ENCODE data around the gene SPIRE1.
"Not testable (repeated sequence)": the region's sequence is repeated elsewhere in the genome, so short reads cannot be mapped to it uniquely, and the experiment has no call there.

SPIRE1 gene

DNA sequence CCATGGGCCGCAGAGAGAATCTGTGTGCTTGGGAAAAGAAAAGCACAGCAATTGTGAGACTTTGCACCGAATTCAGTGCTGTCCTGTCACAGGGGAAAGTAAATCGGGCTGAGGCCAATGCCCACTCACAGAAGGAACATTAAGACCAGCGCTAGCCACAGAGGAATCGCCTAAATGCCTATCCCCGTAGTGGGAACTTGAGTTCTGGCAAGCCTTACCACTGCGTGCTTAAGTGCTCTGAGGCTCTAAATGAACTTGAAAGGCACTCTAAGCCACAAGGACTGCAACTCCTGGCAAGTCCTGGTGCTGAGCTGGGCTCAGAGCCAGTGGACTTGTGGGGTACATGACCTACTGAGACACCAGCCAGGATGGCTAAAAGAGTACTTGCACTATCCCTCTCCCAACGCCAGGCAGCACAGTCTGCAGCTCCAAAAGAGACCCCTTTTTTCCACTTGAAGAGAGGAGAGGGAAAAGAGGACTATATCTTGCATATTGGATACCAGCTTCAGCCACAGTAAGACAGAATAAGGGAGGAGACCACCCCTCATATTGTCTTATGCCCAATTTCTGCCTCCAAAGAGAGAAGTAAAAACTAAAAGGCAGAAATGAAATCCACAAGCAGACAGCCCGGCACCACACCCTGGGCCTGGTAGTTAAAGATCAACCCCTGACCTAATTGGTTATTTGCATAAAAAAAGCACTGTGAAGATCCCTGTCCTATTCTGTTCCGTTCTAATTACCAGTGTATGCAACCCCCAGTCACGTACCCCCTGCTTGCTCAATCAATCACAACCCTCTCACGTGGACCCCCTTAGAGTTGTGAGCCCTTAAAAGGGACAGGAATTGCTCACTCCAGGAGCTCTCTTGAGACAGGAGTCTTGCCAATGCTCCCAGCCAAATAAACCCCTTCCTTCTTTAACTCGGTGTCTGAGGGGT, 105.7 kb downstream of the SPIRE1 start:
- not testable (repeated sequence) for DNase-seq

- not testable (repeated sequence) for DNase-seq
These were observed 106.4 kb downstream of the SPIRE1 start for GRCh38 chr18:12551466-12551865.

DNA sequence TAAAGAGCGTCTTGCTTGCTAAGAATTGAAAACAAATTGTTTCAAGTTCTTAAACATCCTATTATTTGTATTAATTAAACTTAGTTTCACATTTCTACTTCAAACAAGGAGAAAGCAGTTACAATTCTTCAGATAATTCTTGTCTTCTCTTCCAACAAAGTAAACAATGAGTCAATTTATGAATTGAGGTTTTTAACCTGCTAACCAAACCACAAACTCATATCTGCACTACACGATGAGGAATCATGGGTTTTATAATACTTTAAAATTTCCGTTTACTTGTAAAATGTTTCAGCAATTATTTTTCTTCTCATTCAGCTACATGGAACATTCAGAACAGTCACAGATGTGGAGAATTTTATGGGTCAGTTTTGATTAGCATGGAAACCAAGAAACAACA, 114.2 kb downstream of the SPIRE1 start:
- DNase-seq = no peak

DNA sequence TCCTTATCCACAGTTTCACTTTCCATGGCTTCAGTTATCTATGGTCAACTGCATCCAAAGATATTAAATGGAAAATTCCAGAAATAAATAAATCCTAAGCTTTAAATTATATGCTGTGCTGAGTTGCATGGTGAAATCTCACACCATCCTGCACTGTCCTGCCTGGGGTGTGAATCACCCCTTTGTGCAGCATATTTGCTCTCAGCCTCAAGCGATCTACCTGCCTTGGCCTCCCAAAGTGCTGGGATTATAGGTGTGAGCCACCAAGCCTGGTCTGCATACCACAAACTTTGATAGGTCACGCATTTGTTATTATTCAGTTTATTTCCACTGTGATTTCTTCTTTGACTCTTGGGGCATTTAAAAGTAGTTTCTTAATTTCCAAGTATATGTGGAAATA, 117.2 kb downstream of the SPIRE1 start:
- DNase-seq = no peak

DNA sequence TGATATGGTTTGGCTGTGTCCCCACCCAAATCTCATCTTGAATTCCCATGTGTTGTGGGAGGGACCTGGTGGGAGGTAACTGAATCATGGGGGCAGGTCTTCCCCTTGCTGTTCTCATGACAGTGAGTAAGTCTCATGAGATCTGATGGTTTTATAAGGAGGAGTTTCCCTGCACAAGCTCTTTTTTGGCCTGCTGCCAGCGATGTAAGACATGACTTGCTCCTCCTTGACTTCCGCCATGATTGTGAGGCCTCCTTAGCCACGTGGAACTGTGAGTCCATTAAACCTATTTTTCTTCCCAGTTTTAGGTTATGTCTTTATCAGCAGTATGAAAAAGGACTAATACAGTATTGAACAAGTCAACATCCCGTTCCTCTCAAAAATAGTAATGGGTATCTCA, 118.7 kb downstream of the SPIRE1 start:
- not testable (repeated sequence) for DNase-seq

- DNase-seq = no peak
These were observed 123.1 kb downstream of the SPIRE1 start for GRCh38 chr18:12534820-12535219.

GRCh38 chr18:12532661-12533060, 125.2 kb downstream of the SPIRE1 start:
- DNase-seq = no peak

DNA sequence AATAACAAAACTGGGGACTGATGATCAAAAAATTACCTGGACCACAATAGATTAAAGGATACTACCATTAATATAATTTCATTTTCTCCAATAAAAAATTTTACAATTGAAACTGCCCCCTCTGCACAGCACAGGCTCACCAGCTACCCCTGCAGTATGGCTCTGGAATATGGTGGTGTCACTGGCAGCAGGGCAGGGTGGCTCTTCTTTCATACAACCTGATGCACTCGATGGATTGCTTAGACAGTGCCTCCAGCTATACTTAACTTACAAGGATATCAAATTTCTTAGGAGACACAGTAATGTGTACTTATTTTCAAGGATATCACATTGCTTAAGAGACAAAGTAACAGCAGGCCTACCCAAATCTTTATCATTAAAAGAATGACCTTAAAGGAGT, 126.2 kb downstream of the SPIRE1 start:
- no peak for DNase-seq

GRCh38 chr18:12520442-12520992, 137.4 kb downstream of the SPIRE1 start:
- no peak for DNase-seq

GRCh38 chr18:12518832-12519531, 138.9 kb downstream of the SPIRE1 start:
- DNase-seq = no peak

DNA sequence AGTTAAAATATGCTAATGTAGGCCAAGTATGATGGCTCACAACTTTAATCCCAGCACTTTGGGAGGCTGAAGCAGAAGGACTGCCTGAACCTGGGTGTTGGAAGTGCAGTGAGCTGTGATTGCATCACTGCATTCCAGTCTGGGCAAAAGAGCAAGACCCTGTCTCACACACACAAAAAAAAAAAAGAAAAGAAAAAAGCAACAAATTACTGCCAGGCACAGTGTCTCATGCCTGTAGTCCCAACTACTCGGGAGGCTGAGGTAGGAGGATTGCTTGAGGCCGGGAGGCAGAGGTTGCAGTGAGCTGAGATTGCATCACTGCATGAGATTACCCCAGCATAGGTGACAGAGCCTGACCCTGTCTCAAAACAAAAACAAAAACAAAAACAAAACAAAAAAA, 139.6 kb downstream of the SPIRE1 start:
- DNase-seq = no peak

GRCh38 chr18:12517142-12517825, 140.6 kb downstream of the SPIRE1 start:
- no peak for DNase-seq

DNA sequence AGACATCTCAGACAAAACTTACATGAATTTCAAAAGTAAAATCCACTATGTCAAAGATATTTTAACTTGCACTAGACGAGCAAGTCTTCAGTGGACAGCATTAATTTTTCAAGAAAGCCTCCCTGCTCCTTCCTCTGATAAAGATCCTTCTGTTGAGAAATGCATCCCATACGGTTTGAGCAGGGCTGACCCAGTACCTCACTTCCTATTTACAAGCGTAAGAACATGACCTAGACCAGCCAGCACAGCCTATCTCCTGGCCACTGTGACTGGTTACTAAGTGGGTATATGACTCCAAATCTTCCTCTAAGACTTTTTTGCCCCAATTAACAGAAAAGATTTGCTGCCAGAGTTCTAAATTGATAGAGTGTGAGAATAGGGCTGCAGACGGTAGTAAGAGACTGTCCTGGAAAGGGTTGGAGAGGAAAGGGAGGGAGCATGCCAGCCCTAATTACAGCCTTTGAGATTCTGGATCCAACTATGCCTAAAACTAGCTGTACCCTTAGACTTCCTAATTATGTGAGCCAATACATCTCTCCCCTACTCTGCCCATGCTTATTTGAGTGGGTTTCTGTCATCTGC, 141.8 kb downstream of the SPIRE1 start:
- no peak for DNase-seq

DNA sequence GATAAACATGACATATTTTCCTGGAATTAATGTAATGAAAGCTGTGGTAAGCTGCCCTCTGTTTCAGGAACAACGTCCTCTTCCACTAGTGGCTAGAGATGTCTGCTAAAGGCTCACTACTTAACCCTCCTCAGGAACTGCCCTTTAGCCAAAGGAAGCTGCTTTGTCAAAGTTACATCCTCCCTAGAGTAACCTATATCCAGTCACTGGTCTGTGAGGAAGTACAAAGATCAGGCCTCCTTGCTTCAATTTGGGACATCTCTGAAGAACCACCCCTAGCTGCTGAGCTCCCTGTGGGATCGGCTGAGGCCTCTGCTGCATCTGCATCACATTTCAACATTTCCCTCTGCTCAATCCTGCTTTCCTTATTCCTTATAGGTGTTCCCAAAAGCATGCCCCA, 142.4 kb downstream of the SPIRE1 start:
- no peak for DNase-seq

DNA sequence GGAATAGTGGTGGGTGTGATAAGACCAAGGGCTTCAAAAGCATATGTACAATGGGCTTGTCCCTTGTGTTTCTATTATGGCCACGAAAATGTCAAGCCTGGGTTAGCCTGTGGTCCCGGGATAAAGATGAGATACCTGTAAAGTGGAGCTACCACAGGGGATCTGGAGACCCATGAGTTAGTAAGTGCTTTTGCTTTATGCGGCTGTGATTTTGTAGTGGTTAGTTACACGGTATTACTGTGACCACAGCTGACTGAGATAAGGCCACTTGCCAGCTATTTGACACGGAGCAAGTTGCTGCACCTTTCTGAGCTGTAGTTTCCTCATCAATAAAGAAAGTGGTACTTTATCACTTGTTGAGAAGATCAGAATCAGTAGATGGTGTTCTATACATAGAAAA, 150.9 kb downstream of the SPIRE1 start:
- no peak for DNase-seq

DNA sequence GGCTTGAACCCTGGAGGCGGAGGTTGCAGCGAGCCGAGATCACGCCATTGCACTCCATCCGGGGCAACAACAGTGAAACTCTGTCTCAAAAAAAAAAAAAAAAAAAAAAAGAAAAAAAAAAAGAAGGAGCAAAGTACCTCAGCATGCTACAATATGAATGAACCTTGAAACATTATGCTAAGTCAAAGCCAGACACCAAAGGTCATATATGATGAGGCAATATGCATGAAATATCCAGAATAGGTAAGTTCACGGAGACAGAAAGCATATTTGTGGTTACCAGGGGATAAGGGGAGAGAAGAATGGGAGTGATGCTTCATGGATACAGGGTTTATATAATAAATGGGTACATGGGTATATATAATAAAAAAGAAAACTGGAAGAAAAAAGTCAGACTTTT, 156.9 kb downstream of the SPIRE1 start:
- no peak for DNase-seq

GRCh38 chr18:12497839-12498238, 160.1 kb downstream of the SPIRE1 start:
- DNase-seq = no peak

- DNase-seq = no peak
These were observed 160.6 kb downstream of the SPIRE1 start for GRCh38 chr18:12497296-12497695.

GRCh38 chr18:12492907-12493306, 165.0 kb downstream of the SPIRE1 start:
- DNase-seq = no peak

GRCh38 chr18:12491611-12492435, 166.1 kb downstream of the SPIRE1 start:
- no peak for DNase-seq

GRCh38 chr18:12485479-12486105, 172.3 kb downstream of the SPIRE1 start:
- DNase-seq = no peak

All from activated CD4-positive, alpha-beta T cell treated with anti-CD3 and anti-CD28 coated beads for 1 hour (primary cell).